Fibroblast of skin of abdomen (primary cell): ENCODE measurements around the gene HCAR2.
"Not testable (repeated sequence)": the region's sequence is repeated elsewhere in the genome, so short reads cannot be mapped to it uniquely, and the experiment has no call there.

Experiments used
- DNase-seq: peaks from one replicate; pipeline ENCODE4 v3.0.0-alpha.2; 2013

Gene HCAR2

DNA sequence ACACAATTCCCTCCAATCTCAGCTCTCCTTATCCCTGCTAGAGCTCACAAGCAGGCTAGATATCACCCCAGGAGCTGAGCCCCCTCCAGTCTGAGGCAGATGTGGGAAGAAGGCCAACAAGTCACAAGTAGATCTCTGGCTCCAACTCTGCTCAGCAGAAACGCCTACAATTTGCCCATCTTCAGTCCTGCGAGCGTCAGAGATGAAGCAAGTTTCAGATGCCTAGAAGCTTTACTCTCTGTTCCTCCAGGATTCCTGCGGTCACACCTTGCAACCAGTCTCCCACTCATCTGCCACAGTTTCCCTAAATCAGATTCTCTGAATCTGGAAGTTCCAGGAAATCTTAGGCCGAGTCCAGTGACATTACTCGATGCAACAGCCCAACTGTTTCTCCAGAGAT, 12.1 kb upstream of the HCAR2 start:
- DNase-seq, result peak; percentile 20

DNA sequence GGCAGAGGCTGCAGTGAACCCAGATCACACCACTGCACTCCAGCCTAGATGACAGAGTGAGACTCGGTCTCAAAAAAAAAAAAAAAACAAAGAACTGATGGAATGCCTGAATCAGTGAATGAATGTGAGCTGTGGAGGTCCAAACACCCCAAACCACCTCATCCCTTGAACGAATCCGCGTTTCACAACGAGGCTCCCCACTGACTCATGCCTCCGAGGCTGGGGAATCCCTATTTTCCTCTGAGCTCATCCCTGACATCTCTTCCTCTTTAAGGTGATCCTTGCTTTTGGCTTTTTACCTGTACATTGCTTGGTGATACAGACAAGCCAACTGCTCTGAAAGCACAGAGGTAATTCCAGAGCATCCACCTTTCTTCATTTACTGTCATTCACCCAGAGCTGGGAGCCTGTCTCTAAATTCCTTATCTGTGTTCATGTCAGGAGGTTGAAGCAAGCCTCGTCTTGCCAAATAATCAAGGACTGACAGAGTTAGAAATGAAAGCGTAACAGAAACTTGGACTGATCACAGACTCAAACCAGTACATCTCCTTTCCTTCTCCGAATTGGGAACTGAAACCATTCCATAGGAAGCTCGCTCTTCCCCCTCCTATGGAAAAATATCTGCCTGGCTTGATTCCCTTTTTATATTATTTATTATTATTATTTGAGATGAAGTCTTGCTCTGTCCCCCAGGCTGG, 10.5 kb upstream of the HCAR2 start:
- DNase-seq, result not testable (repeated sequence)

DNA sequence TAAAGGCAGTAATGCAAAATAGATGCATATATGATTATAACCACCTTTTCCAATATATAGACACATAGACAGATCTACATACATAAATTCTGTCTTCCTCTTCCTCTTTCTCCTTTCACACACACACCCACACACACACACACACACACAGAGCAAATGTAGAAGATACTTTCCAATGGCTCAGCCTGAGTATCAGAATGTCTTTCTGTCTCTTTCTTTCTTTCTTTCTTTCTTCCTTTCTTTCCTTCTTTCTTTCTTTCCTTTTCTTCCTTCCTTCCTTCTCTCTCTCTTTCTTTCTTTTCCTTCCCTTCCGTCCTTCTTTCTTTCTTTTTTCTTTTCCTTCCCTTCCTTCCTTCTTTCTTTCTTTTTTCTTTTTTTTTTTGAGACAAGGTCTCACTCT, 8.1 kb upstream of the HCAR2 start:
- DNase-seq, result not testable (repeated sequence)

DNA sequence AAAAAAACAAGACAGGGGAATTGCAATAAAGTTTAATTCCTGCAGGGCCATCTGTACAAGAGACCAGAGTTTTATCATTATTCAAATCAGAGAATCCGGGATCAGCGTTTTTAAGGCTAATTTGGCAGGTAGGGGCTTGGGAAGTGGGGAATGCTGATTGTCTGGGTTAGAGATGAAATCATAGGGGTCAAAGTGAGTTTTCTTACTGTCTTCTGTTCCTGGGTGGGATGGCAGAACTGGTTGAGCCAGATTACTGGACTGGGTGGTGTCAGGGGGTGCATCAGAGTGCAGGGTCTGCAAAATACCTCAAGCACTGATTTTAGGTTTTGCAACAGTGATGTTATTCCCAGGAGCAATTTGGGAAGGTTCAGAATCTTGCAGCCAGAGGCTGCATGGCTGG, 7.2 kb upstream of the HCAR2 start:
- not testable (repeated sequence) for DNase-seq

DNA sequence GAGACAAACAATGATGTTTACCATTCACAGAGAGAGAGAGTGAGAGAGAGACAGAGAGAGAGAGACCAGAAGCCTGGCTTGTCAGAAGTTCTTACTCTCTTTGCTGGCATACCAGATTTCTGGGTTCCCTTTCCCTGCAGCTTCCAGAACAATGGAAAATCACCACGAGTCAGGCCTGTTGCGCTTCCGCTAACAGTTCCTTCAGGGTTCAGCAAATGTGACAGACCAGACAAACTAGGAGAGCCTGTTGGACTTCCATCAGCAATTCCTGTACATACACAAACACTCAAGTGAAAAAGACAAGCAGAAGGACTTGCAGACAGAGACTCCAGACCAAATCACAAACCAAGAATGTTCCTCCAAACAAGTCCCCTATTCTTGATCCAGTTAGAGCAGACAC, 6.1 kb upstream of the HCAR2 start:
- DNase-seq, result not testable (repeated sequence)

DNA sequence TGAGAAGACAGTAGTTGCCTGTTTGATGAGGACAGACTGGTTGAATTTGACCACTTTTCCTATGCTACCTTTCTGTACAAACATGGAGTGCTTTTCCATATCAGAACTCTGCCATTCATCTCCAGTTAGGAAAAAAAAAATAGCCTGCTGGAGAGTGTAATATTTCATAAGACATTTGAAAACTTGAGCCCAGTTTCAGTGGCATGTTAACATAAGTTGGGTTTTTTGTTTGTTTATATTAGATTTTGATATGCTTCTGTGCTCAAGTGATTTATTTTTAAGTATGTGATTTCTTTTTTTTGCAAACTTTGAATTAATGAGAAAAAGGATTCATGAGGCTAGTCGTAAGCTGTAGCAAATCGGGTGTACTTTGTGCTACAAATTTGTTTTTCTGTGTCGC, 684 bp upstream of the HCAR2 start:
- DNase-seq, result not testable (repeated sequence)

DNA sequence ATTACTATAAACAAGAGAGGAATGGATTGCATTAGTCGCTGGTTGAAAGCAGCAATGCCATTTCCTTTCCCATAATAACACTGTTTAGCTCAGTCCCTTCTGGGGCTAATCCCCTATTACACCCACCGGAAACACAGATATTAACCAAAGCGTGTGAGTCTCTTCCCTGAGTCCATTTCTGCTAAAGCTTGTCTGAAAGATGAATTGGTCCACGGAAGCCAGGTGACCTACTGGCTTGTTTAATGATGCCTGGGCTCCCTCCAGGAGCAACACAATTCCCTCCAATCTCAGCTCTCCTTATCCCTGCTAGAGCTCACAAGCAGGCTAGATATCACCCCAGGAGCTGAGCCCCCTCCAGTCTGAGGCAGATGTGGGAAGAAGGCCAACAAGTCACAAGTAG, 1.7 kb downstream of the HCAR2 start:
- DNase-seq, result not testable (repeated sequence)

DNA sequence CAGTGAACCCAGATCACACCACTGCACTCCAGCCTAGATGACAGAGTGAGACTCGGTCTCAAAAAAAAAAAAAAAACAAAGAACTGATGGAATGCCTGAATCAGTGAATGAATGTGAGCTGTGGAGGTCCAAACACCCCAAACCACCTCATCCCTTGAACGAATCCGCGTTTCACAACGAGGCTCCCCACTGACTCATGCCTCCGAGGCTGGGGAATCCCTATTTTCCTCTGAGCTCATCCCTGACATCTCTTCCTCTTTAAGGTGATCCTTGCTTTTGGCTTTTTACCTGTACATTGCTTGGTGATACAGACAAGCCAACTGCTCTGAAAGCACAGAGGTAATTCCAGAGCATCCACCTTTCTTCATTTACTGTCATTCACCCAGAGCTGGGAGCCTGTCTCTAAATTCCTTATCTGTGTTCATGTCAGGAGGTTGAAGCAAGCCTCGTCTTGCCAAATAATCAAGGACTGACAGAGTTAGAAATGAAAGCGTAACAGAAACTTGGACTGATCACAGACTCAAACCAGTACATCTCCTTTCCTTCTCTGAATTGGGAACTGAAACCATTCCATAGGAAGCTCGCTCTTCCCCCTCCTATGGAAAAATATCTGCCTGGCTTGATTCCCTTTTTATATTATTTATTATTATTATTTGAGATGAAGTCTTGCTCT, 3.0 kb downstream of the HCAR2 start:
- not testable (repeated sequence) for DNase-seq

DNA sequence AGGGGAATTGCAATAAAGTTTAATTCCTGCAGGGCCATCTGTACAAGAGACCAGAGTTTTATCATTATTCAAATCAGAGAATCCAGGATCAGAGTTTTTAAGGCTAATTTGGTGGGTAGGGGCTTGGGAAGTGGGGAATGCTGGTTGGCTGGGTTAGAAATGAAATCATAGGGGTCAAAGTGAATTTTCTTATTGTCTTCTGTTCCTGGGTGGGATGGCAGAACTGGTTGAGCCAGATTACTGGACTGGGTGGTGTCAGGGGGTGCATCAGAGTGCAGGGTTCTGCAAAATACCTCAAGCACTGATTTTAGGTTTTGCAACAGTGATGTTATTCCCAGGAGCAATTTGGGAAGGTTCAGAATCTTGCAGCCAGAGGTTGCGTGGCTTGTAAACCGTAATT, 6.2 kb downstream of the HCAR2 start:
- not testable (repeated sequence) for DNase-seq

DNA sequence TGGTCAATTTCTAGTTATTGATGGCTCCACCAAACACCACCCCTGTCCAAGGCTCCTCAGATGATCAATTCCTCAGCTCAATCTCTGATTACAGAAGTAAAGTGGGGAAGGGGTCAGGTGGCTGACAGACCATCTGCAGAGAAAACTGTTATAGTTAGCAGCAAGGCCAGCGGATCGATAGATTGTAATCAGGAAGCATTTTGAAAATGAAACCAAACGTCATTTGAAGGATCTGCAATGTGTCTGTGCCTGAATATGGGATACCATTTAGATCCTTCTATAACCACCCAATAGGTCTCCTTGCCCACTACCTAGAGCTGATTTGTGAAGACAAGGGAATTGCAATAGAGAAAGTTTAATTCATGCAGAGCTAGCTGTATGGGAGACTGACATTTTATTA, 11.6 kb downstream of the HCAR2 start:
- no peak for DNase-seq

DNA sequence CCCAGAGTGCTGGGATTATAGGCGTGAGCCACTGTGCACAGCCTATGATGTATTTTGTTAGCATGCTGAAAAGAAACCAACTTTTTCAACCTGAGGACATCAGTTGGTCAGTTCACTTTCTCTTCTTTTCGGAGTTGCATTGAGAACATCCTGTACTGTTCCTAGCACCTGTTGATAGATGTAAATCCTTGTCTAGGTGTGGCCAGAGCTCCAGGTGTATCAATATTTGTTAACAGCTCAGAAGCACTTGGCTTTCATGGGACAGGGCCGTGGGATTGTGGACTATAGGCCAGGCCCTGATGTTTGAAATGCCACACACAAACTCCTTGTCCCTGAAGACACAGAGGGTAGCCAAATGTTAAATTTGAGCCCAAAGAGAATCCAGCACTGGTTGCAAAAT, 14.9 kb downstream of the HCAR2 start:
- no peak for DNase-seq

DNA sequence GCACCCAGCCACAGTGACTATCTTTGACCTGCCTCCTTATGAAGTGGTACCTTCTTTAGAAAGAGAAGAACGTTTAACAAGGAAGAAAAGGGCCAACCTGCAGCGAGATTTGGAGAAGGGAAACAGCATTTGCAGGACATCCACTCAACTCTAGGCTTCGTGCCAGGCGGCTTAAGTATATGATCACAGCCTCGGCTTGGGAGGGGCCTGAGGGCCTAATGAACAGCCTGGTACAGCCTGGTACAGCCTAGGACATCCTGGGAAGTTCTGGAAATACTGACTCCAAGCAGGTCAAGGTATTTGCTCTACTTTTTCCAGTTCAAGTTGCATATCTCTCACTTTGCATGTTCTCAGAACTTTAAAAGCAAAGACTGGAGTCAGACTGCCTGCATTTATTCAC, 16.1 kb downstream of the HCAR2 start:
- no peak for DNase-seq

DNA sequence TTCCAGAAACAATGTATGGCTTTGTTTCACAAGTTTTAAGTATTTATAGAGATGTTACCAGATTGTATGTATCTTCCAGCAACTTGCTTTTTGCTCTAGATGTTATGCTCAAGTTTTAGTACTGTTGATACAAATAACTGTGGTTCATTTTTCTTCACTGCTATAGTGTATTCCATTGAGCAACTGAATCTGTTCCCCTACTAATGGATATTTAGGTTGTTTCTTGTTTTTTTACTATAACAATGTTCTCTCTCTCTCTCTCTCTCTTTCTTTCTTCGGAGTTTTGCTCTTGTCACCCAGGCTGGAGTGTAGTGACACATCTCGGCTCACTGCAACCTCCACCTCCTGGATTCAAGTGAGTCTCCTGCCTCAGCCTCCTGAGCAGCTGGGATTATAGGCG, 16.6 kb downstream of the HCAR2 start:
- no peak for DNase-seq

DNA sequence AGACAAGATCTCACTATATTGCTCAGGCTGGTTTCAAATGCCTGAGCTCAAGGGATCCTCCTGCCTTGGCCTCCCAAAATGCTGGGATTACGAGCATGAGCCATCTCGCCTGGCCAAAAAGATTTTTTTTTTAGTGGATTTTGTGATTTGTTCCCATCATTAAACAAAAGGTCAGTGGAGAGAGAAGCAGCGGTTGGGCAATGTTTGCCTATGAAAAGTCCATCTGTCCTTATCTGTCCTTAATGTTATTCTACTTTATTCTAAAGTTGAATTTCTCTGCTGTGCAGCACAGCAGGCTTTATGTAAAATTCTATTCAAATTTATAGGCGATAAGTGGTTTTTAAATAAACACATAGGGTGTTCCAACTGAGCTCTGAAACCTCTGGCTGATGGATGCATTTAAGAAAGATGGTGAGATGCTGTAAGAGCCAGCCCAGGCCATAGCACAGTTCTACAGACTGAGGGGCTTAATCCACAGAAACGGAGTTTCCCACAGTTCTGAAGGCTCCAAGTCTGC, 18.8 kb downstream of the HCAR2 start:
- no peak for DNase-seq

DNA sequence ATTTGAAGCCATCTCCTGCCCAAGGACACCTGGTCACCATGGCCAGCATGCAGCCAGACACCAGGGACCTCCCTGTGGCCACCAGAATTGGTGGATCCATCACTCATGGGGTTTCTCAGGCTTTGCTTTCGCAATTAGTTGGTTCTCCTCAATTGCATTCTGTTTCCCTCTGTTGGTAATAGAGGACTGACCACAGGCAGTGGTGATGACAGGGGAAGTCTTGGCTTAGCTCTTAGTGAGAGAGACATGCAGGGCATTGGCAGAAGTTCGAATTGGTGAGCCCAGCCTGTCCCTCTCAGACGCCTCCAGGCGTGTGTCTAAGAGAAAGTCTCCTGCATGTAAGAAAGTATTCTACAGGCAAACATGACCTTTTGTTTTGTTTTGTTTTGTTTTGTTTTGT, 21.3 kb downstream of the HCAR2 start:
- DNase-seq, result peak; percentile 44

DNA sequence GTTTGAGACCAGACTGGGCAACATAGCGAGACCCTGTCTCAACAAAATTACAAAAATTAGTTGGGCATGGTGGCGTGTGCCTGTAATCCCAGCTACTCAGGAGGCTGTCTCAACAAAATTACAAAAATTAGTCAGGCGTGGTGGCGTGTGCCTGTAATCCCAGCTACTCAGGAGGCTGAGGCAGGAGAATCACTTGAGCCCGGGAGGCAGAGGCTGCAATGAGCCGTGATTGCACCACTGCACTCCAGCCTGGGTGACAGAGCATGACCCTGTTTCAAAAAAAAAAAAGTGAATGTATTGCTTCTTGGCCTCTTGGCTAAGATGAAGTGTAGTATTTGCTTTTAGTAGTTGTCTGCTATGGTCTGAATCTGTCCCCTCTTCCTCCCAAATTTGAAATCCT, 22.2 kb downstream of the HCAR2 start:
- DNase-seq, result not testable (repeated sequence)

DNA sequence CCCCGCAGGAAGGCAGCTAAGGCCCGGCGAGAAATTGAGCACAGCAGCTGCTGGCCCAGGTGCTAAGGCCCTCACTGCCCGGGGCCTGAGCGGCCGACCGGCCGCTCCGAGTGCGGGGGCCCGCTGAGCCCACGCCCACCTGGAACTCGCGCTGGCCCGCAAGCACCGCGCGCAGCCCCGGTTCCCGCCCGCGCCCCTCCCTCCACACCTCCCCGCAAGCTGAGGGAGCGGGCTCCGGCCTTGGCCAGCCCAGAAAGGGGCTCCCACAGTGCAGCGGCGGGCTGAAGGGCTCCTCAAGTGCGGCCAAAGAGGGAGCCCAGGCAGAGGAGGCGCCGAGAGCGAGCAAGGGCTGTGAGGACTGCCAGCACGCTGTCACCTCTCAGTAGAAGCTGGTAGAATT, 26.4 kb downstream of the HCAR2 start:
- DNase-seq, result not testable (repeated sequence)

DNA sequence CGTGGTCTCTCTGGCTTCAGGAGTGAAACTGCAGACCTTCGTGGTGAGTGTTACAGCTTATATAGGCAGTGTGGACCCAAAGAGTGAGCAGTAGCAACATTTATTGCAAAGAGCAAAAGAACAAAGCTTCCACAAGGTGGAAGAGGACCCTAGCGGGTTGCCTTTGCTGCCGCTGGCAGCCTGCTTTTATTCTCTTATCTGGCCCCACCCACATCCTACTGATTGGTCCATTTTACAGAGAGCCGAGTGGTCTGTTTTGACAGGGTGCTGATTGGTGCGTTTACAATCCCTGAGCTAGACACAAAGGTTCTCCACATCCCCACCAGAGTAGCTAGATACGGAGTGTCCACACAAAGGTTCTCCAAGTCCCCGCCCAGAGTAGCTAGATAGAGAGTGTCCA, 27.1 kb downstream of the HCAR2 start:
- DNase-seq, result not testable (repeated sequence)

DNA sequence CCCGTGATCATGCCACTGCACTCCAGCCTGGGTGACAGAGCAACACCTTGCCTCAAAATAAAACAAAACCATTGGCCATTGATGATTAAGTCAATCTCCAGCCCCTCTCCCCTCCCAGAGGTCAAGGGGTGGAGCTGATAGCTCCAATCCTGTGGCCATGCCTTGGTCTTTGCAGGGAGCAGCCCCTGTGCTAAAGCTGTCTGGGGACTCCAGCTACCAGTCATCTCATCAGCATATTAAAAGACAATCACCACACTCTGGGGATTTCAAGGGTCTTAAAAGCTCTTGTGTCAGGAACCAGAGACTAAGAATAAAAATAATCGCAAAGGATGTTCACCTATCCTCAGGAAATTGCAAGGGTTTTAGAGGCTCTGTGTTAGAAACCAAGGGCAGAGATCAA, 30.6 kb downstream of the HCAR2 start:
- DNase-seq, result no peak

DNA sequence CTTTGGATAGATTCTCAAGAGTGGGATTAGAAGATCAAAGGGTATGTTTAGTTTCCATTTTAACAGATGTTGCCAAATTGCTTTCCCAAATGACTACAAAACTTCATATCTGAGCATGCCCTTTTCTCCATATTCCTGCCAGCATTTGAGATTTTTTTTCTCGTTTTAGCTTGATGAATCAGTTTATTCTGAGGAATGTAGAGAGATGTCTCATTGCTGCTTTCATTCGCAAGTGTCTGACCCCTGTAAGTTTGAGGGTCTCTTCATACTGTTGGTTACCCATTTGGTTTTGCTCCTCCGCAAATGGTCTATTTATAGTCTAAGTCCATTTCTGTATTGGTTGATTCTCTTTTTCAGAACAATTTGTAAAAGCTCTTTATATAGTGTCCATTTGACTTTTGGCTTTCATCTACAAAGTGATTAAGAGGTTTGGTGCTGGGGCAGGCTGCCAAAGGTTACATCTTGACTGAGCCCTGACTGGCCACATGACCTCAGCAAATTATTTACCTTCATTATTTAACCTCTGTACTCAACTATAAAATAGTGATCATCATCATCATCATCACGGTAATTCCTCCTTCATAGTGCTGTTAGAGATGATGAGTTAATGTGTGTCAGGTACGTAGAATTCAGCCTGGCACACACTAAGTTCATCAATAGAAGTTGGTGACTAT, 33.6 kb downstream of the HCAR2 start:
- peak; percentile 38 for DNase-seq

DNA sequence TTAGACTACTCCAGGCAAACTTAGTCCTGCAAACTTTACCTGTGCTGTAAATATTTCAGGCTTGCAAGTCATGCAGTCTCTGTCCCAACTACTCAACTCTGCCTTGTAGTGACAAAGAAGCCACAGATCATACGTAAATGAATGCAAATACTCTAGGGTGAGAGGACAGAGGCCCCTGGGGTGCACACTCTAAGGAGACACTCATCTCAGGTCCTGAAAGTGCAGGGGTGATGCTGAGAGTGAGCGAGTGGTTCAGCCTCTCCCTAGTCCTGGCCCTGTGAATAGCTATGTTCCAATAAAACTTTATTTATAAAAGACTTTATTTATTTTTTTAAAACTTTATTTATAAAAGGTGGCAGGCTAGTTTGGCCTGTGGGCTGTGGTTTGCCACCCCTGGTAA, 34.9 kb downstream of the HCAR2 start:
- DNase-seq, result no peak

DNA sequence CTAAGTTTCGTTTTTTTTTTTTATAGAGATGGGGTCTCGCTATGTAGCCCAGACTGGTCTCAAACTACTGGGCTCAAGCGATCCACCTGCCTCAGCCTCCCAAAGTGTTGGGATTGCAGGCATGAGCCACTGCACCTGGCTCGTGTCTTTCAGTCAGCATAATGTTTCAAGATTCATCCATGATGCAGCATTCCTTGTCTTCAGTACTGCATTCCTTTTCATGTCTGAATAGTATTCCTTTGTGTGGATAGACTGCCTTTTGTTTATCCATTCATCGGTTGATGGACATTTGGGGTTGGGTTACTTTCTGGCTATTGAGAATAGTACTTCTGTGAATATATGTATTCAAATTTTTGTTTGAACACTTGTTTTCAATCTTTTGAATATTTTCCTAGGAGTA, 37.4 kb downstream of the HCAR2 start:
- DNase-seq, result no peak

DNA sequence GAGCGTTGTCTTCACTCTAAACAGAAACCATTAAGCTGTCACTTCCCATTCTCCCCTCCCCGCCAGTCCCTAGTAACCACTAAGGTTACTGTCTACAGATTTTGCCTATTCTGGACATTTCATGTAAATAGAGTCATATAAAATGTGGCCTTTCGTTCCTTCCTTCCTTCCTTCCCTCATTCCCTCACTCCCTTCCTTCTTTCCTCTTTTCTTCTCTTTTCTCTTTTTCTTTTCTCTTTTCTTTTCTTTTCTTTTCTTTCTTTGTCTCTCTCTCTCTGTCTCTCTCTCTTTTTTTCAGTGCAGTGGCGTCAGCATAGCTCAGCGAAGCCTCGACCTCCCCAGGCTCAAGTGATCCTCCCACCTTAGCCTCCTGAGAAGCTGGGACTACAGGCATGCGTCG, 37.8 kb downstream of the HCAR2 start:
- no peak for DNase-seq

DNA sequence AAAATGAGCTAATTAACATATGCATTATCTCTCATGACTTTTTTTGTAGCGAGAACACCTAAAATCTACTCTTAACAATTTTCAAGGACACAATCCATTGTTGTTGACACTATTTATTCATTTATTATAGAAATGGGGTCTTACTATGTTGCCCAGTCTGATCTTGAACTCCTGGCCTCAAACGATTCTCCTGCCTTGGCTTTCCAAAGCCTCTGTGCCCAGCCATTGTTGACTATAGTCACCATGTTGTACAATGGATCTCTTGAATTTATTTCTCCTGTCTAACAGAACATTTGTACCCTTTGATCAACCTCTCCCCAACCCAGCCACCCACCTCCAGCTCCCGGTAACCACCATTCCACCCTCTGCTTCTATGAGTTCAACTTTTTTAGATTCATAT, 41.2 kb downstream of the HCAR2 start:
- no peak for DNase-seq
